ENCODE results near the gene PSKH1. TPM values are rescaled to one million over a fixed set of nuclear protein-coding genes. Genes with fewer than 3 reads are reported as not detected.
"Not testable (repeated sequence)": the region's sequence is repeated elsewhere in the genome, so short reads cannot be mapped to it uniquely, and the experiment has no call there.

PSKH1 gene
- total RNA-seq, 2 experiments from 2014 or later, result 22.8 to 25.6 TPM

GRCh38 chr16:67910158-67910557 is 17.1 kb downstream of the PSKH1 start:
- H3K4me1 Mint-ChIP-seq, result peaks cover 13% of the 10 kb centered on the region
- H3K9me3 Mint-ChIP-seq, result no peaks in the 10 kb centered on the region
- peaks cover 3% of the 10 kb centered on the region for H3K36me3 Mint-ChIP-seq
- no peaks in the 10 kb centered on the region for H3K27me3 Mint-ChIP-seq
- peak overlapping the region; percentile 70 for H3K27ac Mint-ChIP-seq
- DNase-seq (no peak), ATAC-seq (ENCODE audit: low read depth) (peak; percentile 100)
- POLR2A ChIA-PET, result interaction anchor here (1.9 kb wide), 1 partner anchor 25 kb away, joined by 4 read pairs; no protein-coding TSS in a partner anchor
- no peak overlapping the region for H3K4me3 Mint-ChIP-seq

GRCh38 chr16:67914758-67915495 is 21.9 kb downstream of the PSKH1 start:
- ATAC-seq (ENCODE audit: low read depth), result no peak

GRCh38 chr16:67915496-67915769 is 22.4 kb downstream of the PSKH1 start:
- not testable (repeated sequence) for H3K9me3 Mint-ChIP-seq; H3K36me3 Mint-ChIP-seq; H3K27ac Mint-ChIP-seq; ATAC-seq (ENCODE audit: low read depth); H3K4me3 Mint-ChIP-seq; H3K27me3 Mint-ChIP-seq; DNase-seq
- POLR2A ChIA-PET, result interaction anchor here (1.1 kb wide), 1 partner anchor 20 kb away, joined by 4 read pairs; no protein-coding TSS in a partner anchor
- H3K4me1 Mint-ChIP-seq, result peaks cover 15% of the 10 kb centered on the region

More at GRCh38 chr16:67914758-67915495, 21.9 kb downstream of the PSKH1 start:
- Mint-ChIP-seq H3K4me1 (peaks cover 19% of the 10 kb centered on the region), H3K9me3 (no peaks in the 10 kb centered on the region), H3K4me3 (no peak overlapping the region), H3K36me3 (peaks cover 3% of the 10 kb centered on the region), H3K27ac (no peak overlapping the region), H3K27me3 (no peaks in the 10 kb centered on the region)
- no peak for DNase-seq
- POLR2A ChIA-PET, result interaction anchor here (0.7 to 1.1 kb wide), 2 partner anchors 18 to 21 kb away, joined by 3 to 4 read pairs; no protein-coding TSS in a partner anchor

- no peaks in the 10 kb centered on the region for H3K27me3 Mint-ChIP-seq
- POLR2A ChIA-PET, result interaction anchor here (1.1 kb wide), 1 partner anchor 19 kb away, joined by 4 read pairs; no protein-coding TSS in a partner anchor
Measured at GRCh38 chr16:67915831-67916723, 23.0 kb downstream of the PSKH1 start.

GRCh38 chr16:67917140-67917851 is 24.2 kb downstream of the PSKH1 start:
- Mint-ChIP-seq H3K27ac (peak overlapping the region; percentile 78), H3K4me3 (no peak overlapping the region), H3K9me3 (no peaks in the 10 kb centered on the region), H3K4me1 (peaks cover 14% of the 10 kb centered on the region), H3K36me3 (peaks cover 3% of the 10 kb centered on the region), H3K27me3 (no peaks in the 10 kb centered on the region)
- ATAC-seq (ENCODE audit: low read depth), result no peak
- no peak for DNase-seq
- POLR2A ChIA-PET, result no interaction called here

More at GRCh38 chr16:67915831-67916723, 23.0 kb downstream of the PSKH1 start:
- Mint-ChIP-seq H3K36me3 (peaks cover 3% of the 10 kb centered on the region), H3K4me3 (no peak overlapping the region), H3K27ac (no peak overlapping the region), H3K4me1 (peaks cover 12% of the 10 kb centered on the region), H3K9me3 (no peaks in the 10 kb centered on the region)
- no peak for DNase-seq
- ATAC-seq (ENCODE audit: low read depth), result no peak

GRCh38 chr16:67917852-67918236 is 24.8 kb downstream of the PSKH1 start:
- DNase-seq (no peak), ATAC-seq (ENCODE audit: low read depth) (peak; percentile 82)
- Mint-ChIP-seq H3K4me1 (peaks cover 17% of the 10 kb centered on the region), H3K9me3 (no peaks in the 10 kb centered on the region), H3K4me3 (no peak overlapping the region), H3K27ac (peak overlapping the region; percentile 78), H3K36me3 (peaks cover 3% of the 10 kb centered on the region), H3K27me3 (no peaks in the 10 kb centered on the region)
- POLR2A ChIA-PET, result no interaction called here

- peaks cover 2% of the 10 kb centered on the region for H3K36me3 Mint-ChIP-seq
- H3K4me1 Mint-ChIP-seq, result peaks cover 18% of the 10 kb centered on the region
- no peak overlapping the region for H3K4me3 Mint-ChIP-seq
- no peak overlapping the region for H3K27ac Mint-ChIP-seq
- POLR2A ChIA-PET, result no interaction called here
- H3K27me3 Mint-ChIP-seq, result no peaks in the 10 kb centered on the region
- ATAC-seq (ENCODE audit: low read depth) (no peak), DNase-seq (no peak)
- H3K9me3 Mint-ChIP-seq, result no peaks in the 10 kb centered on the region
Measured at GRCh38 chr16:67919622-67920221, 26.7 kb downstream of the PSKH1 start.

- peak overlapping the region; percentile 56 for H3K27ac Mint-ChIP-seq
- no peaks in the 10 kb centered on the region for H3K36me3 Mint-ChIP-seq
- no peak overlapping the region for H3K4me3 Mint-ChIP-seq
- ATAC-seq (ENCODE audit: low read depth) (no peak), DNase-seq (no peak)
- H3K9me3 Mint-ChIP-seq, result no peaks in the 10 kb centered on the region
- POLR2A ChIA-PET, result no interaction called here
- H3K27me3 Mint-ChIP-seq, result no peaks in the 10 kb centered on the region
- H3K4me1 Mint-ChIP-seq, result peaks cover 17% of the 10 kb centered on the region
Measured at GRCh38 chr16:67922221-67922620, 29.2 kb downstream of the PSKH1 start.

- Mint-ChIP-seq H3K9me3 (no peaks in the 10 kb centered on the region), H3K27ac (no peak overlapping the region), H3K4me1 (peaks cover 12% of the 10 kb centered on the region), H3K36me3 (no peaks in the 10 kb centered on the region), H3K27me3 (no peaks in the 10 kb centered on the region), H3K4me3 (no peak overlapping the region)
- ATAC-seq (ENCODE audit: low read depth) (no peak), DNase-seq (no peak)
- POLR2A ChIA-PET, result no interaction called here
Measured at GRCh38 chr16:67922740-67923139, 29.7 kb downstream of the PSKH1 start.

- H3K27ac Mint-ChIP-seq, result no peak overlapping the region
- ATAC-seq (ENCODE audit: low read depth) (no peak), DNase-seq (no peak)
- H3K36me3 Mint-ChIP-seq, result peaks cover 1% of the 10 kb centered on the region
- peaks cover 6% of the 10 kb centered on the region for H3K4me1 Mint-ChIP-seq
- H3K4me3 Mint-ChIP-seq, result no peak overlapping the region
- no peaks in the 10 kb centered on the region for H3K9me3 Mint-ChIP-seq
- H3K27me3 Mint-ChIP-seq, result no peaks in the 10 kb centered on the region
- POLR2A ChIA-PET, result no interaction called here
Measured at GRCh38 chr16:67923414-67924116, 30.5 kb downstream of the PSKH1 start.

- H3K27ac Mint-ChIP-seq, result no peak overlapping the region
Measured at GRCh38 chr16:67924140-67924906, 31.3 kb downstream of the PSKH1 start.

GRCh38 chr16:67926181-67926750 is 33.2 kb downstream of the PSKH1 start:
- H3K27ac Mint-ChIP-seq, result no peak overlapping the region
- H3K36me3 Mint-ChIP-seq, result peaks cover 1% of the 10 kb centered on the region
- no peak overlapping the region for H3K4me3 Mint-ChIP-seq
- no peaks in the 10 kb centered on the region for H3K9me3 Mint-ChIP-seq
- no peak for ATAC-seq (ENCODE audit: low read depth)
- H3K4me1 Mint-ChIP-seq, result peaks cover 6% of the 10 kb centered on the region
- POLR2A ChIA-PET, result no interaction called here
- H3K27me3 Mint-ChIP-seq, result no peaks in the 10 kb centered on the region
- DNase-seq, result peak; percentile 29

More at GRCh38 chr16:67924140-67924906, 31.3 kb downstream of the PSKH1 start:
- POLR2A ChIA-PET, result interaction anchor here (0.6 to 1.2 kb wide), 3 partner anchors 10 to 405 kb away, joined by 3 to 4 read pairs (median 4); no protein-coding TSS in a partner anchor
- H3K4me3 Mint-ChIP-seq, result no peak overlapping the region
- DNase-seq (no peak), ATAC-seq (ENCODE audit: low read depth) (no peak)
- H3K4me1 Mint-ChIP-seq, result peaks cover 6% of the 10 kb centered on the region
- H3K9me3 Mint-ChIP-seq, result no peaks in the 10 kb centered on the region
- peaks cover 1% of the 10 kb centered on the region for H3K36me3 Mint-ChIP-seq
- H3K27me3 Mint-ChIP-seq, result no peaks in the 10 kb centered on the region
